Thyroid gland (tissue), 4 donors: ENCODE measurements around the gene ZNF280D.

Experiments
- POLR2A ChIP-seq, 2 donors: fragments of 450-650 bp; IDR thresholded peaks; one replicate each; pipeline ENCODE4 v1.6.1; 2017; ENCODE audit warnings: antibody characterized with exemption in 2 of 2, mild to moderate bottlenecking in 2 of 2, moderate library complexity in 1 of 2
- TF ChIP-seq, protein P1 (sequence below), 6 experiments: fragments of 200-600 bp in 3 of 6; fragments of 450-650 bp in 3 of 6; sonication (generic) in 3 of 6; IDR thresholded peaks; one replicate each; pipeline ENCODE4 v1.5.1; 2016 to 2019; ENCODE audit warnings: antibody characterized with exemption in 6 of 6, mild to moderate bottlenecking in 2 of 6, inconsistent platforms in 1 of 6, moderate library complexity in 1 of 6

DNA sequence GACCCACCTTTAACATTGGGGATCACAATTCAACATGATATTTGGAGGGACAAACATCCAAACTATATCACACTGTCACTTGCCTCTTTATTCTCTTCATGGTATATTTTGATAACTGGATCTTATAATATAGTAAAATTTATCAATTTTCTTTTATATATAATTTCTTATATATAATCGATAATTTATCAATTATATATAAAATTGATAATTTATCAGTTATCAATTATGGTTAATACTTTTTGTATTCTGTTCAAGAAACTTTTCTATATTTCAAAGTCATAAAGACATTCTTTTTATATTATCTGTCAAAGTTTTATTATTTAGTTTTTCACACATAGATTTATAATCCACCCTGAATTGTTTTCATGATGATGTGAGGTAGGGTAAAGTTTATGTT lies 132.9 kb downstream of the ZNF280D start:
- TF ChIP-seq, protein P1, sequence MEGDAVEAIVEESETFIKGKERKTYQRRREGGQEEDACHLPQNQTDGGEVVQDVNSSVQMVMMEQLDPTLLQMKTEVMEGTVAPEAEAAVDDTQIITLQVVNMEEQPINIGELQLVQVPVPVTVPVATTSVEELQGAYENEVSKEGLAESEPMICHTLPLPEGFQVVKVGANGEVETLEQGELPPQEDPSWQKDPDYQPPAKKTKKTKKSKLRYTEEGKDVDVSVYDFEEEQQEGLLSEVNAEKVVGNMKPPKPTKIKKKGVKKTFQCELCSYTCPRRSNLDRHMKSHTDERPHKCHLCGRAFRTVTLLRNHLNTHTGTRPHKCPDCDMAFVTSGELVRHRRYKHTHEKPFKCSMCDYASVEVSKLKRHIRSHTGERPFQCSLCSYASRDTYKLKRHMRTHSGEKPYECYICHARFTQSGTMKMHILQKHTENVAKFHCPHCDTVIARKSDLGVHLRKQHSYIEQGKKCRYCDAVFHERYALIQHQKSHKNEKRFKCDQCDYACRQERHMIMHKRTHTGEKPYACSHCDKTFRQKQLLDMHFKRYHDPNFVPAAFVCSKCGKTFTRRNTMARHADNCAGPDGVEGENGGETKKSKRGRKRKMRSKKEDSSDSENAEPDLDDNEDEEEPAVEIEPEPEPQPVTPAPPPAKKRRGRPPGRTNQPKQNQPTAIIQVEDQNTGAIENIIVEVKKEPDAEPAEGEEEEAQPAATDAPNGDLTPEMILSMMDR (IDR thresholded peaks at IDR 0.05) = no peak
- TF ChIP-seq POLR2A (IDR thresholded peaks at IDR 0.05) = no peak
